Gastroesophageal sphincter (tissue), 3 donors: Measurements from ENCODE around the gene PLA1A.

Experiments
- POLR2A ChIP-seq, 2 donors: fragments of 450-650 bp; IDR thresholded peaks; one replicate each; pipeline ENCODE4 v1.6.1; 2017; ENCODE audit warnings: antibody characterized with exemption in 2 of 2, mild to moderate bottlenecking in 2 of 2, moderate library complexity in 1 of 2
- TF ChIP-seq, protein P1 (sequence below), 4 experiments: fragments of 200-600 bp in 2 of 4; fragments of 450-650 bp in 2 of 4; sonication (generic) in 1 of 4; IDR thresholded peaks; one replicate each; pipeline ENCODE4 v1.5.1; 2017 to 2019; ENCODE audit warnings: antibody characterized with exemption in 4 of 4, mild to moderate bottlenecking in 2 of 4, moderate library complexity in 2 of 4

DNA sequence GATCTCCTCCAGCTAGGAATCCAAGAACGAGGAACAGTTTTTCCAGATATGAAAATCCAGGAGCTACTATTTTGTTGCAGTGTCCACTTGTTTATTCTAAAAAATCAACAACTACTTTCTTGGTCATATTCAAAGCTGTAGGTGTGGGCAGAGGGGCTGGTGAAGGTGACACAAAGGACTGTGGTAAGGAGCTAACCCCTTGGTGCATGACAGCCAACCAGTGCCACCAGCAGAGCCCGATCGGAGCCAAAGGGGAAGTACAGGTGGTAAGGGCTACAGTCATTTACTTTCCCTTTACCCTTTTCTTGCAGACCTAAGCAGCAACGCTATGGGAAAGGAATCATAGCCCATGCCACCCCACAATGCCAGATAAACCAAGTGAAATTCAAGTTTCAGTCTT lies 30.7 kb downstream of the PLA1A start:
- TF ChIP-seq, protein P1, sequence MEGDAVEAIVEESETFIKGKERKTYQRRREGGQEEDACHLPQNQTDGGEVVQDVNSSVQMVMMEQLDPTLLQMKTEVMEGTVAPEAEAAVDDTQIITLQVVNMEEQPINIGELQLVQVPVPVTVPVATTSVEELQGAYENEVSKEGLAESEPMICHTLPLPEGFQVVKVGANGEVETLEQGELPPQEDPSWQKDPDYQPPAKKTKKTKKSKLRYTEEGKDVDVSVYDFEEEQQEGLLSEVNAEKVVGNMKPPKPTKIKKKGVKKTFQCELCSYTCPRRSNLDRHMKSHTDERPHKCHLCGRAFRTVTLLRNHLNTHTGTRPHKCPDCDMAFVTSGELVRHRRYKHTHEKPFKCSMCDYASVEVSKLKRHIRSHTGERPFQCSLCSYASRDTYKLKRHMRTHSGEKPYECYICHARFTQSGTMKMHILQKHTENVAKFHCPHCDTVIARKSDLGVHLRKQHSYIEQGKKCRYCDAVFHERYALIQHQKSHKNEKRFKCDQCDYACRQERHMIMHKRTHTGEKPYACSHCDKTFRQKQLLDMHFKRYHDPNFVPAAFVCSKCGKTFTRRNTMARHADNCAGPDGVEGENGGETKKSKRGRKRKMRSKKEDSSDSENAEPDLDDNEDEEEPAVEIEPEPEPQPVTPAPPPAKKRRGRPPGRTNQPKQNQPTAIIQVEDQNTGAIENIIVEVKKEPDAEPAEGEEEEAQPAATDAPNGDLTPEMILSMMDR (IDR thresholded peaks at IDR 0.05), result no peak
- no peak for TF ChIP-seq POLR2A (IDR thresholded peaks at IDR 0.05)
